Spleen (tissue), 11 donors: ENCODE data around the gene RGS14. TPM values are rescaled to one million over a fixed set of nuclear protein-coding genes. Genes with fewer than 3 reads are reported as not detected.
"Not testable (repeated sequence)": the region's sequence is repeated elsewhere in the genome, so short reads cannot be mapped to it uniquely, and the experiment has no call there.

ENCODE experiments used
- DNase-seq: peaks from one replicate; pipeline ENCODE4 v3.0.0-alpha.2; 2020
- H3K27ac ChIP-seq, 8 donors: fragments of 200-600 bp; sonication (generic) in 7 of 8; 1 replicate in 4 of 8; 2 replicates in 4 of 8; pipeline versions ENCODE4 v1.5.0 to v1.8.0; 2016 to 2021; ENCODE audit warnings: inconsistent platforms in 4 of 8, mild to moderate bottlenecking in 4 of 8, moderate library complexity in 1 of 8
- H3K27me3 ChIP-seq, 7 donors: fragments of 200-600 bp; sonication (generic) in 6 of 7; replicated peaks in 1 of 7; 1 replicate in 4 of 7; 2 replicates in 3 of 7; pipeline versions ENCODE4 v1.5.0 to v1.8.0; 2016 to 2021; ENCODE audit warnings: inconsistent platforms in 3 of 7, mild to moderate bottlenecking in 1 of 7
- H3K36me3 ChIP-seq, 6 donors: fragments of 200-600 bp; sonication (generic) in 5 of 6; 1 replicate in 4 of 6; 2 replicates in 2 of 6; pipeline versions ENCODE4 v1.5.0 to v1.8.0; 2016 to 2021; ENCODE audit warnings: inconsistent platforms in 2 of 6
- H3K4me1 ChIP-seq, 6 donors: fragments of 200-600 bp; sonication (generic) in 5 of 6; 1 replicate in 3 of 6; 2 replicates in 3 of 6; pipeline versions ENCODE4 v1.5.0 to v1.8.0; 2016 to 2021; ENCODE audit warnings: inconsistent platforms in 3 of 6
- H3K4me3 ChIP-seq, 8 donors: fragments of 200-600 bp; sonication (generic) in 7 of 8; 1 replicate in 4 of 8; 2 replicates in 4 of 8; pipeline versions ENCODE4 v1.5.0 to v1.8.0; 2016 to 2021; ENCODE audit warnings: inconsistent platforms in 4 of 8, mild to moderate bottlenecking in 4 of 8, moderate library complexity in 2 of 8
- H3K9me3 ChIP-seq, 8 donors: fragments of 200-600 bp; sonication (generic) in 7 of 8; 1 replicate in 4 of 8; 2 replicates in 4 of 8; pipeline versions ENCODE4 v1.5.0 to v1.8.0; 2016 to 2021; ENCODE audit warnings: inconsistent platforms in 4 of 8
- CTCF ChIP-seq, 11 experiments: fragments of 200-600 bp in 7 of 11; fragments of 450-650 bp in 4 of 11; sonication (generic) in 4 of 11; IDR thresholded peaks in 8 of 11; conservative IDR thresholded peaks in 3 of 11; 1 replicate in 7 of 11; 2 replicates in 4 of 11; pipeline versions ENCODE4 v1.4.0 to v1.8.0; 2016 to 2021; ENCODE audit warnings: antibody characterized with exemption in 11 of 11, inconsistent platforms in 4 of 11, mild to moderate bottlenecking in 1 of 11
- POLR2A ChIP-seq, 3 donors: fragments of 450-650 bp; IDR thresholded peaks; one replicate each; pipeline ENCODE4 v1.5.1; 2017; ENCODE audit warnings: antibody characterized with exemption in 3 of 3, mild to moderate bottlenecking in 1 of 3
- POLR2AphosphoS5 ChIP-seq, 3 donors: sonication (generic); formaldehyde crosslinking; IDR thresholded peaks; one replicate each; pipeline ENCODE4 v1.5.1; 2017; ENCODE audit warnings: antibody characterized with exemption in 3 of 3
- WGBS, 5 donors: extraction: QIAGEN DNeasy Blood & Tissue Kit in 3 of 5; methylation state at CpG; one replicate each; pipeline versions ENCODE4 v1.1.5 to v1.1.7; 2013 to 2018; 5-methylcytosine and 5-hydroxymethylcytosine counted together
- intact Hi-C: fragments of 100-400 bp; cut with DNase I; formaldehyde crosslinking; loops from one replicate; pipeline ENCODE4 v1.15.0; 2023; ENCODE audit warnings: low total_unique reads
- polyA plus RNA-seq, 3 donors: library from polyadenylated mRNA; stranded (reverse); fragments of 200-250 nt; gene quantifications; one replicate each; pipeline ENCODE4 v1.2.1, GENCODE V29; 2013
- total RNA-seq, 7 donors: library from RNA; depleted of rRNA in 3 of 7; stranded (reverse); fragments of >200 nt in 3 of 7; fragmentation: NEBNext Ultra II Directional in 4 of 7; extraction: Animal tissue kit (Norgen Biotek cat#: 25700) in 4 of 7; gene quantifications; one replicate each; pipeline versions ENCODE4 v1.1.0 to v1.2.1, GENCODE V29; 2016 to 2021
- donor health status: healthy with polysubstance abuse.
- donor health status: DM: no; HTN: no; CAD: no; lungs with moderate emphysema.
- donor health status: DM: no; HTN: no; CAD: no.
- donor health status: Bipolar disorder and iron deficiency.
- donor health status: healthy.
- donor health status: DM: no; HTN: no; CAD: no.
- donor health status: DM: yes; HTN: yes; CAD: no.

Gene RGS14
- total and polyA plus RNA-seq, 10 donors = 45.3 to 111 (median 76.9) TPM

- H3K36me3 ChIP-seq = peaks cover 0 to 64% (median 20%) of the 10 kb centered on the region in 6 donors
- peak overlapping the region; percentile 60 to 90 (median 83) for H3K27ac ChIP-seq
- H3K9me3 ChIP-seq = no peaks in the 10 kb centered on the region
- TF ChIP-seq CTCF (IDR thresholded peaks at IDR 0.05 in 8 of 11, conservative IDR thresholded peaks at IDR 0.05 in 3 of 11) (no peak), POLR2AphosphoS5 (IDR thresholded peaks at IDR 0.05) (no peak), POLR2A (IDR thresholded peaks at IDR 0.05) (no peak)
- peak overlapping the region in 4 of 8 donors; percentile 8 to 70 (median 46) for H3K4me3 ChIP-seq
- 69 to 75% (median 72%) methylated on average over 6 of the region's 6 CpGs for WGBS, 5 donors
- H3K27me3 ChIP-seq = no peaks in the 10 kb centered on the region
- H3K4me1 ChIP-seq = peaks cover 13 to 73% (median 61%) of the 10 kb centered on the region in 6 donors
- intact Hi-C loops = no loop called here
- DNase-seq = no peak
Measured at GRCh38 chr5:177372910-177373309, 15.2 kb downstream of the RGS14 start.

- H3K27me3 ChIP-seq = no peaks in the 10 kb centered on the region
- TF ChIP-seq POLR2AphosphoS5 (IDR thresholded peaks at IDR 0.05) = peak in 1 of 3 donors; percentile 14
- TF ChIP-seq CTCF (IDR thresholded peaks at IDR 0.05 in 8 of 11, conservative IDR thresholded peaks at IDR 0.05 in 3 of 11) = no peak
- TF ChIP-seq POLR2A (IDR thresholded peaks at IDR 0.05) = no peak
- intact Hi-C loops = no loop called here
- H3K36me3 ChIP-seq = peaks cover 0 to 55% (median 11%) of the 10 kb centered on the region in 6 donors
- no peaks in the 10 kb centered on the region for H3K9me3 ChIP-seq
- no peak for DNase-seq
- H3K4me1 ChIP-seq = peaks cover 13 to 65% (median 54%) of the 10 kb centered on the region in 6 donors
- WGBS, 5 donors = 71 to 83% (median 79%) methylated on average over 6 of the region's 6 CpGs
- peak overlapping the region in 7 of 8 donors; percentile 60 to 90 (median 82) for H3K27ac ChIP-seq
- peak overlapping the region in 1 of 8 donors; percentile 70 for H3K4me3 ChIP-seq
Measured at GRCh38 chr5:177373806-177374205, 16.1 kb downstream of the RGS14 start.

- H3K4me3 ChIP-seq = no peak overlapping the region
- no peaks in the 10 kb centered on the region for H3K27me3 ChIP-seq
- peaks cover 0 to 51% (median 8%) of the 10 kb centered on the region in 6 donors for H3K36me3 ChIP-seq
- DNase-seq = no peak
- peak overlapping the region in 5 of 8 donors; percentile 60 to 90 (median 85) for H3K27ac ChIP-seq
- H3K4me1 ChIP-seq = peaks cover 13 to 65% (median 50%) of the 10 kb centered on the region in 6 donors
- no peaks in the 10 kb centered on the region for H3K9me3 ChIP-seq
- TF ChIP-seq POLR2A (IDR thresholded peaks at IDR 0.05) (no peak), CTCF (IDR thresholded peaks at IDR 0.05 in 8 of 11, conservative IDR thresholded peaks at IDR 0.05 in 3 of 11) (no peak), POLR2AphosphoS5 (IDR thresholded peaks at IDR 0.05) (no peak)
- 77 to 94% (median 92%) methylated on average over 5 of the region's 5 CpGs for WGBS, 5 donors
- intact Hi-C loops = no loop called here
Measured at GRCh38 chr5:177374211-177374610, 16.5 kb downstream of the RGS14 start.

- H3K9me3 ChIP-seq, intact Hi-C loops: not testable (repeated sequence)
- WGBS, 5 donors = 79 to 93% (median 83%) methylated on average over 5 of the region's 5 CpGs
Measured at GRCh38 chr5:177375516-177375915, 17.8 kb downstream of the RGS14 start.

More at GRCh38 chr5:177375516-177375915, 17.8 kb downstream of the RGS14 start:
- Histone ChIP-seq H3K36me3 (peaks cover 0 to 38% (median 8%) of the 10 kb centered on the region in 6 donors), H3K4me1 (peaks cover 13 to 56% (median 37%) of the 10 kb centered on the region in 6 donors), H3K27ac (peak overlapping the region in 6 of 8 donors; percentile 1 to 90 (median 22))
- DNase-seq, H3K27me3 ChIP-seq, H3K4me3 ChIP-seq: not testable (repeated sequence)
